NCI-H1048 (cell line): ENCODE data around the gene KCNS1.
"Not testable (repeated sequence)": the region's sequence is repeated elsewhere in the genome, so short reads cannot be mapped to it uniquely, and the experiment has no call there.

Experiments
- DNase-seq: peaks from one replicate; lab custom pipeline; 2025; lab: John Stamatoyannopoulos, UW

Gene KCNS1

GRCh38 chr20:45100563-45101245 is at the start of gene KCNS1:
KCNS1 (minus strand) TSS chr20:45101127; CDS start chr20:45099236, 1,891 bp downstream.
- no peak for DNase-seq

- no peak for DNase-seq
Measured at GRCh38 chr20:45149062-45149461, 48.1 kb upstream of the KCNS1 start.

GRCh38 chr20:45140836-45141235 is 39.9 kb upstream of the KCNS1 start:
- DNase-seq = no peak

- not testable (repeated sequence) for DNase-seq
Measured at GRCh38 chr20:45139733-45140375, 38.9 kb upstream of the KCNS1 start.

GRCh38 chr20:45138561-45139300 is 37.8 kb upstream of the KCNS1 start:
- no peak for DNase-seq

GRCh38 chr20:45136911-45137310 is 36.0 kb upstream of the KCNS1 start:
- DNase-seq = no peak

- DNase-seq = no peak
Measured at GRCh38 chr20:45128099-45128498, 27.2 kb upstream of the KCNS1 start.

- DNase-seq = no peak
Measured at GRCh38 chr20:45124365-45124764, 23.4 kb upstream of the KCNS1 start, which contains the start of gene WFDC12. WFDC12 (minus strand) TSS chr20:45124465; CDS start chr20:45124447, 18 bp downstream.

- DNase-seq = no peak
Measured at GRCh38 chr20:45121388-45121787, 20.5 kb upstream of the KCNS1 start.

- no peak for DNase-seq
Measured at GRCh38 chr20:45119556-45120266, 18.8 kb upstream of the KCNS1 start.

GRCh38 chr20:45118028-45118427 is 17.1 kb upstream of the KCNS1 start:
- no peak for DNase-seq

GRCh38 chr20:45117581-45117980 is 16.7 kb upstream of the KCNS1 start:
- no peak for DNase-seq

GRCh38 chr20:45115829-45116228 is 14.9 kb upstream of the KCNS1 start:
- DNase-seq = no peak

GRCh38 chr20:45115386-45115774 is 14.5 kb upstream of the KCNS1 start:
- DNase-seq = no peak

GRCh38 chr20:45114465-45115385 is 13.8 kb upstream of the KCNS1 start, which contains the start of gene WFDC5:
WFDC5 (minus strand) TSS chr20:45115174; CDS start chr20:45115083, 91 bp downstream.
- no peak for DNase-seq

- no peak for DNase-seq
Measured at GRCh38 chr20:45113865-45114264, 12.9 kb upstream of the KCNS1 start.

- no peak for DNase-seq
Measured at GRCh38 chr20:45112754-45113153, 11.8 kb upstream of the KCNS1 start.

GRCh38 chr20:45111799-45112471 is 11.0 kb upstream of the KCNS1 start:
- no peak for DNase-seq

GRCh38 chr20:45111285-45111684 is 10.4 kb upstream of the KCNS1 start:
- DNase-seq = no peak

GRCh38 chr20:45110301-45110700 is 9.4 kb upstream of the KCNS1 start:
- no peak for DNase-seq

GRCh38 chr20:45109634-45110033 is 8.7 kb upstream of the KCNS1 start:
- no peak for DNase-seq
